GM21786 (cell line): ENCODE data around the gene MAGI1.
"Not testable (repeated sequence)": the region's sequence is repeated elsewhere in the genome, so short reads cannot be mapped to it uniquely, and the experiment has no call there.

Experiments
- ATAC-seq: cut with Tn5 transposase; IDR thresholded peaks from one replicate; pipeline ENCODE4 v1.9.1; 2021; ENCODE audit not compliant: unreplicated experiment

MAGI1 gene

GRCh38 chr3:65509423-65509794, 529.3 kb downstream of the MAGI1 start:
- ATAC-seq, result not testable (repeated sequence)

GRCh38 chr3:65508750-65509422, 529.8 kb downstream of the MAGI1 start:
- ATAC-seq, result no peak

- no peak for ATAC-seq
These were observed 531.3 kb downstream of the MAGI1 start for GRCh38 chr3:65507437-65507836.

GRCh38 chr3:65503776-65504175, 534.9 kb downstream of the MAGI1 start:
- no peak for ATAC-seq

- ATAC-seq, result no peak
These were observed 536.2 kb downstream of the MAGI1 start for GRCh38 chr3:65502526-65502925.

GRCh38 chr3:65500398-65501306, 538.1 kb downstream of the MAGI1 start:
- no peak for ATAC-seq

GRCh38 chr3:65497846-65498245, 540.9 kb downstream of the MAGI1 start:
- ATAC-seq, result no peak

- ATAC-seq, result no peak
These were observed 541.5 kb downstream of the MAGI1 start for GRCh38 chr3:65497236-65497635.

GRCh38 chr3:65493938-65494337, 544.8 kb downstream of the MAGI1 start:
- no peak for ATAC-seq

- ATAC-seq, result no peak
These were observed 545.3 kb downstream of the MAGI1 start for GRCh38 chr3:65493371-65493882.

GRCh38 chr3:65492249-65492648, 546.5 kb downstream of the MAGI1 start:
- no peak for ATAC-seq

GRCh38 chr3:65490114-65490513, 548.6 kb downstream of the MAGI1 start:
- ATAC-seq, result no peak

GRCh38 chr3:65489253-65489652, 549.5 kb downstream of the MAGI1 start:
- no peak for ATAC-seq

GRCh38 chr3:65485826-65486469, 552.8 kb downstream of the MAGI1 start:
- ATAC-seq, result no peak

- no peak for ATAC-seq
These were observed 553.8 kb downstream of the MAGI1 start for GRCh38 chr3:65484964-65485363.

- no peak for ATAC-seq
These were observed 555.2 kb downstream of the MAGI1 start for GRCh38 chr3:65483480-65483879.

- ATAC-seq, result no peak
These were observed 555.7 kb downstream of the MAGI1 start for GRCh38 chr3:65483011-65483410.

- ATAC-seq, result no peak
These were observed 557.6 kb downstream of the MAGI1 start for GRCh38 chr3:65481085-65481484.

GRCh38 chr3:65479990-65480389, 558.7 kb downstream of the MAGI1 start:
- ATAC-seq, result no peak

- ATAC-seq, result no peak
These were observed 559.9 kb downstream of the MAGI1 start for GRCh38 chr3:65478551-65479500.
